Keratinocyte (primary cell): ENCODE results near the gene DST.

Source experiments
- CTCF ChIP-seq, 3 experiments: IDR thresholded peaks in 1 of 3; conservative IDR thresholded peaks in 1 of 3; optimal IDR thresholded peaks in 1 of 3; 2 replicates in 2 of 3; 3 replicates in 1 of 3; pipeline versions ENCODE3 to v1.5.1; 2011; ENCODE audit warnings: low read length in 3 of 3, mild to moderate bottlenecking in 3 of 3, moderate library complexity in 2 of 3, control low read depth in 1 of 3, inconsistent platforms in 1 of 3; ENCODE audit not compliant: insufficient read depth in 2 of 3; ENCODE audit errors: extremely low read depth in 1 of 3
- EZH2 ChIP-seq: IDR thresholded peaks from one replicate; pipeline ENCODE4 v1.6.1; 2012; ENCODE audit warnings: inconsistent platforms, mild to moderate bottlenecking, low read length, moderate library complexity

GRCh38 chr6:56444855-56445254, 197.8 kb downstream of the DST start:
- TF ChIP-seq CTCF (optimal IDR thresholded peaks at IDR 0.05 in 1 of 3, IDR thresholded peaks at IDR 0.05 in 1 of 3, conservative IDR thresholded peaks at IDR 0.05 in 1 of 3; ENCODE audit: extremely low read depth in 1 of 3, insufficient read depth in 2 of 3, low read length in 3 of 3) (no peak), EZH2 (no peak)
